Testis (tissue), 2 donors: ENCODE data around the gene ORMDL2.

ENCODE experiments used
- POLR2A ChIP-seq: fragments of 450-650 bp; IDR thresholded peaks from one replicate; pipeline ENCODE4 v1.6.1; 2017; ENCODE audit warnings: antibody characterized with exemption, mild to moderate bottlenecking, moderate library complexity
- TF ChIP-seq, protein P1 (sequence below), 3 experiments: fragments of 450-650 bp in 2 of 3; fragments of 200-600 bp in 1 of 3; sonication (generic) in 1 of 3; IDR thresholded peaks; one replicate each; pipeline ENCODE4 v1.5.1; 2016 to 2019; ENCODE audit warnings: antibody characterized with exemption in 3 of 3, mild to moderate bottlenecking in 2 of 3, moderate library complexity in 1 of 3

DNA sequence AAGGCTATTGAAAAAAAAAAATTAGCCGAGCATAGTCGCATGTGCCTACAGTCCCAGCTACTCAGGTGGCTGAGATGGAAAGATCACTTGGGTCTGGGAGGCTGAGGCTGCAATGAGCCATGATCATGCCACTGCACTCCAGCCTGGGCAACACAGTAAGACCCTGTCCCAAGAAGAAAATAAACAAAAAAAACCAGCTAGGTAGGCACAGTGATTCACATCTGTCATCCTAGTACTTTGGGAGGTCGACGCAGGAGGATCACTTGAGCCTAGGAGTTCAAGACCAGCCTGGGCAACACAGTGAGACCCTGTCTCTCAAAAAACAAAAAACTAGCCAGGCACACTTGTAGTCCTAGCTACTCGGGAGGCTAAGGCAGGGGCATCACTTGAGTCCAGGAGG is 8.6 kb upstream of the ORMDL2 start:
- TF ChIP-seq POLR2A = no peak
- TF ChIP-seq, protein P1, sequence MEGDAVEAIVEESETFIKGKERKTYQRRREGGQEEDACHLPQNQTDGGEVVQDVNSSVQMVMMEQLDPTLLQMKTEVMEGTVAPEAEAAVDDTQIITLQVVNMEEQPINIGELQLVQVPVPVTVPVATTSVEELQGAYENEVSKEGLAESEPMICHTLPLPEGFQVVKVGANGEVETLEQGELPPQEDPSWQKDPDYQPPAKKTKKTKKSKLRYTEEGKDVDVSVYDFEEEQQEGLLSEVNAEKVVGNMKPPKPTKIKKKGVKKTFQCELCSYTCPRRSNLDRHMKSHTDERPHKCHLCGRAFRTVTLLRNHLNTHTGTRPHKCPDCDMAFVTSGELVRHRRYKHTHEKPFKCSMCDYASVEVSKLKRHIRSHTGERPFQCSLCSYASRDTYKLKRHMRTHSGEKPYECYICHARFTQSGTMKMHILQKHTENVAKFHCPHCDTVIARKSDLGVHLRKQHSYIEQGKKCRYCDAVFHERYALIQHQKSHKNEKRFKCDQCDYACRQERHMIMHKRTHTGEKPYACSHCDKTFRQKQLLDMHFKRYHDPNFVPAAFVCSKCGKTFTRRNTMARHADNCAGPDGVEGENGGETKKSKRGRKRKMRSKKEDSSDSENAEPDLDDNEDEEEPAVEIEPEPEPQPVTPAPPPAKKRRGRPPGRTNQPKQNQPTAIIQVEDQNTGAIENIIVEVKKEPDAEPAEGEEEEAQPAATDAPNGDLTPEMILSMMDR (IDR thresholded peaks at IDR 0.05) = no peak
